GM12874 (cell line): ENCODE results near the gene CSH1.

ENCODE experiments used
- CTCF ChIP-seq: IDR thresholded peaks from 2 replicates; pipeline ENCODE4 v1.5.1; 2011; ENCODE audit warnings: low read depth, mild to moderate bottlenecking, control low read depth, low read length, moderate library complexity; ENCODE audit not compliant: insufficient read depth

Gene CSH1

GRCh38 chr17:63941162-63941561, 44.8 kb upstream of the CSH1 start:
- no peak for TF ChIP-seq CTCF

GRCh38 chr17:63940584-63940983, 44.2 kb upstream of the CSH1 start:
- TF ChIP-seq CTCF, result no peak

- no peak for TF ChIP-seq CTCF
Observed at GRCh38 chr17:63939884-63940283, 43.5 kb upstream of the CSH1 start.

- no peak for TF ChIP-seq CTCF
Observed at GRCh38 chr17:63939401-63939800, 43.0 kb upstream of the CSH1 start.

GRCh38 chr17:63937920-63938319, 41.5 kb upstream of the CSH1 start:
- TF ChIP-seq CTCF, result no peak

GRCh38 chr17:63937319-63937718, 40.9 kb upstream of the CSH1 start:
- no peak for TF ChIP-seq CTCF

- TF ChIP-seq CTCF, result no peak
Observed at GRCh38 chr17:63934183-63935112, 38.1 kb upstream of the CSH1 start.
